Subcutaneous abdominal adipose tissue (tissue), 5 donors: ENCODE results near the gene SCARB1.

Experiments used
- H3K27ac ChIP-seq: one replicate; pipeline ENCODE4 v1.7.0; 2013; ENCODE audit warnings: low read depth, mild to moderate bottlenecking, inconsistent platforms, low read length, moderate library complexity
- H3K27me3 ChIP-seq, 5 donors: one replicate each; pipeline ENCODE4 v1.7.0; 2013; ENCODE audit warnings: low read length in 5 of 5, inconsistent platforms in 1 of 5; ENCODE audit not compliant: control insufficient read depth in 5 of 5, insufficient read depth in 4 of 5
- H3K36me3 ChIP-seq, 5 donors: one replicate each; pipeline ENCODE4 v1.7.0; 2013; ENCODE audit warnings: low read length in 5 of 5; ENCODE audit not compliant: control insufficient read depth in 5 of 5, insufficient read depth in 5 of 5
- H3K4me1 ChIP-seq, 5 donors: one replicate each; pipeline ENCODE4 v1.7.0; 2013; ENCODE audit warnings: low read length in 5 of 5, mild to moderate bottlenecking in 3 of 5, moderate library complexity in 1 of 5; ENCODE audit not compliant: control insufficient read depth in 5 of 5, insufficient read depth in 5 of 5
- H3K4me3 ChIP-seq, 5 donors: one replicate each; pipeline ENCODE4 v1.7.0; 2013; ENCODE audit warnings: low read length in 5 of 5, low read depth in 1 of 5
- H3K9ac ChIP-seq, 5 donors: one replicate each; pipeline ENCODE4 v1.7.0; 2013; ENCODE audit warnings: low read length in 5 of 5, mild to moderate bottlenecking in 4 of 5, moderate library complexity in 3 of 5
- H3K9me3 ChIP-seq, 5 donors: one replicate each; pipeline ENCODE4 v1.7.0; 2013; ENCODE audit warnings: low read length in 5 of 5; ENCODE audit not compliant: control insufficient read depth in 5 of 5
- donor health status: healthy.
- donor health status: healthy.
- donor health status: healthy.
- donor health status: healthy.
- donor health status: healthy.

The SCARB1 gene

GRCh38 chr12:124832856-124833255, 30.8 kb downstream of the SCARB1 start:
- Histone ChIP-seq H3K9ac (no peak overlapping the region), H3K9me3 (peaks cover 0 to 3% (median 0%) of the 10 kb centered on the region in 5 donors), H3K36me3 (peaks cover 0 to 2% (median 0%) of the 10 kb centered on the region in 5 donors), H3K27me3 (no peaks in the 10 kb centered on the region), H3K4me1 (peaks cover 7 to 49% (median 33%) of the 10 kb centered on the region in 5 donors), H3K27ac (no peak overlapping the region), H3K4me3 (no peak overlapping the region)

GRCh38 chr12:124831590-124831989, 32.1 kb downstream of the SCARB1 start:
- Histone ChIP-seq H3K27ac (no peak overlapping the region), H3K27me3 (no peaks in the 10 kb centered on the region), H3K4me1 (peaks cover 6 to 39% (median 23%) of the 10 kb centered on the region in 5 donors), H3K9me3 (peaks cover 0 to 3% (median 0%) of the 10 kb centered on the region in 5 donors), H3K9ac (no peak overlapping the region), H3K36me3 (peaks cover 0 to 2% (median 0%) of the 10 kb centered on the region in 5 donors), H3K4me3 (no peak overlapping the region)

DNA sequence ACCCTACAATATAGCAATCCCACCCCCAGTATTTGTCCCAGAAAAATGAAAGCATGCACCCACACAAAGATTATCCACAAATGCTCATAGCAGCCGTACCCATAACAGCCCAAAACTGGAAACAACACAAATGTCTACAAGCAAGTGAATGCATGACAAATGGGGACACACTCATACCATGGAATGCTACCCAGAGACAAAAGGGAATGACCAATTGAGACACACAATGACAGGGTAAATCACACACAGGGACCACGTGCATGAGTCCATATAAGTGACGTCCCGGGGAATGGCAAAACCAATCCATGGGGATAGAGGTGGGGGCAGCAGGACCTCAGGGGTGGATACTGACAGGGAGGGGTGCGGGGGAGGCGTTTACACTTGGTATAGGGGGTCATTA, 33.4 kb downstream of the SCARB1 start:
- peaks cover 0 to 3% (median 0%) of the 10 kb centered on the region in 5 donors for H3K36me3 ChIP-seq
- no peaks in the 10 kb centered on the region for H3K27me3 ChIP-seq
- peaks cover 2 to 29% (median 19%) of the 10 kb centered on the region in 5 donors for H3K4me1 ChIP-seq
- H3K9ac ChIP-seq = no peak overlapping the region
- H3K9me3 ChIP-seq = peaks cover 0 to 3% (median 0%) of the 10 kb centered on the region in 5 donors
- H3K4me3 ChIP-seq = no peak overlapping the region
- no peak overlapping the region for H3K27ac ChIP-seq

DNA sequence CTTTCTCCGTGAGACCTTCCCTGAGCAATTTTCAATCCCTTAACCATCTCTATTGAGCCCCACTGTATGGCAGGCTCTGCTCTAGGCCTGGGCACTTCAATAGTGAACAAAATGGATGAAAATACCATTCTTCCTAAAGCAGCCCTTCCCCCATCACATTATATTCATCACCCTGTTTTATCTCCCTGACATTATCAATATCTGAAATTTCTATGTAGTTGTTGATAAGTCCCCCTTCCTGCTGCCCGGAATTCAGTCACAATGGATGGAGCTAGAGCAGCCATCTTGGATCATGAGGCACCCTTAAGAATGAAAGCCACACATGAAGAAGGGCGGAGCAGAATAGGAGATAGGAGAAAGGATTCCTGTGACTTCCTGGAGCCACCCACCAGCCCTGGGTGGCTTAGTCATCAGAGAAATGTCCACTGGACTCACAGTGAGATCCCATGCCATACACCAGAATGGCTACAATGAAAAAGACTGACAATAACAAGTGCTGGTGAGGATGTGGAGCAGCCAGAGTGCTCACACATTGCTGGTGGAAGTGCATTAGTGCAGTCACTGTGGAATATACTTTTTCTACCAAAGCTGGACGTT, 33.9 kb downstream of the SCARB1 start:
- Histone ChIP-seq H3K4me1 (peaks cover 2 to 29% (median 19%) of the 10 kb centered on the region in 5 donors), H3K27me3 (no peaks in the 10 kb centered on the region), H3K4me3 (no peak overlapping the region), H3K27ac (peak overlapping the region; percentile 18), H3K9ac (no peak overlapping the region), H3K9me3 (peaks cover 0 to 3% (median 0%) of the 10 kb centered on the region in 5 donors), H3K36me3 (peaks cover 0 to 3% (median 0%) of the 10 kb centered on the region in 5 donors)

GRCh38 chr12:124829008-124829707, 34.5 kb downstream of the SCARB1 start:
- Histone ChIP-seq H3K9me3 (peaks cover 0 to 3% (median 0%) of the 10 kb centered on the region in 5 donors), H3K36me3 (peaks cover 0 to 3% (median 0%) of the 10 kb centered on the region in 5 donors), H3K4me3 (no peak overlapping the region), H3K9ac (peak overlapping the region in 2 of 5 donors; percentile 10 to 35), H3K27me3 (no peaks in the 10 kb centered on the region), H3K4me1 (peaks cover 2 to 32% (median 19%) of the 10 kb centered on the region in 5 donors), H3K27ac (peak overlapping the region; percentile 18)

DNA sequence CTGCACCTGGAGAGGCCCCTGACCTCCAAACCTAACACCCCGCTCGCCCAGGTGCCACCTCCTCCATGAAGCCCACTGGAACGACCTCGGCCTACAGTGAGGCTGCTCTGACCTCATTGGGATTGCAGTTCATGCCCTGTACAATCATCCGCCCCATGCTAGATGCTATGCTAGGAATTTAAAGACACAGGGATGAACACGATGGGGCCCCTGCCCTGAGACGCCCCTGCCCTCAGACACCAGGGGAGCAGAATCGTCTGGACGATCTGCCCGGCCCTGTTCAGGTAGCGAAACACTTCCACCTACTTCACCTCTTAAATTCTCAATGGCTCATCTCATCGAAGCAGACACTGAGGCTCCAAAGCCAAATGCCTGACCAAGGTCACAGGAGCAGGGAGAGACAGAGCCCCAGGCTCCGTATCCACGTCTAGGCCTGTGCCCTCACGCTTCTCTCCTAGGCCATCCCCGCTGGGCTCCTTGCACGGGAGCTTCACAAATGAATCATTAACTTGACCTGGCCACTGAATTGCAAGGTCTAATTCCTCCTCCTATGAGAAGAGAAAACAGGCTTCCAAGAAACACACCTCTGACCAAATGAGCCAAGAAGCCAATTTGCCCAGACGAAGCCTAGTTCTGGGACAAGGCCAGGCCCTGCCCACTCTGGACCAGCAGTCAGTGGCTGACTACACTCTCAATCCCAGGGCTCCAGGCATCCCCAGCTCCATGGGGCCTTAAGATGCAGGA, 35.2 kb downstream of the SCARB1 start:
- peak overlapping the region in 2 of 5 donors; percentile 10 to 35 for H3K9ac ChIP-seq
- no peak overlapping the region for H3K4me3 ChIP-seq
- H3K9me3 ChIP-seq = peaks cover 0 to 3% (median 0%) of the 10 kb centered on the region in 5 donors
- H3K27ac ChIP-seq = peak overlapping the region; percentile 18
- H3K27me3 ChIP-seq = no peaks in the 10 kb centered on the region
- peaks cover 0 to 3% (median 0%) of the 10 kb centered on the region in 5 donors for H3K36me3 ChIP-seq
- H3K4me1 ChIP-seq = peaks cover 0 to 25% (median 12%) of the 10 kb centered on the region in 5 donors

DNA sequence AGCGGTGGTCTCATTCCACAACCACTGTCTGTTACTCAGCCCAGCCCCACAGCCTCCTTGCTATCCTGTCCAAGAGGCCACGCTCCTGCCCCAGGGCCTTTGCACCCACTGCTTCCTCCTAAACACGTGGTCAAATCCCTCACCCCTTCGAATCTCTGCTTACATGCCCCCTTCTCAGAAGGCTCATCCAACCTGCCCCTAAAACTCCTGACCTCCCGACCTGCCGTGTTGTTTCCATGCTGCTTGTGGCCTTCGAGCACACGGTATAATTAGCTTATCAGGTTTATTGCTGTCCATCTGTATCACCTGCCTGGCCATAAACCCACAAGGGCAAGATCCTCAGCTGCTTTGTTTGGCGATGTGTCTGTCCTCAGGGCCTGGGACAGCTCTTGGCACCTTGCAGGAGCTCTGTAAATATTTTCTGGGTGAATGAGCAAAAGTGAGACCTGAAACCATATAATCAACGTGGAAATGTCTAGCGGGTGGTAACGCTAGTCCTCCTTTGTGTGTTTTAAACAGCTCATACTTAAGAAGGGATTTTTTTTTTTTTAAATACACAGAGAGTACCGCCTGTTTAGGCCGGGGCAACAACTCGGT, 36.0 kb downstream of the SCARB1 start:
- no peak overlapping the region for H3K4me3 ChIP-seq
- H3K9me3 ChIP-seq = peaks cover 0 to 3% (median 0%) of the 10 kb centered on the region in 5 donors
- H3K27ac ChIP-seq = no peak overlapping the region
- peaks cover 0 to 21% (median 11%) of the 10 kb centered on the region in 5 donors for H3K4me1 ChIP-seq
- H3K9ac ChIP-seq = peak overlapping the region in 1 of 5 donors; percentile 48
- H3K36me3 ChIP-seq = peaks cover 0 to 3% (median 0%) of the 10 kb centered on the region in 5 donors
- no peaks in the 10 kb centered on the region for H3K27me3 ChIP-seq

GRCh38 chr12:124824195-124824594, 39.5 kb downstream of the SCARB1 start:
- Histone ChIP-seq H3K9ac (no peak overlapping the region), H3K4me1 (peaks cover 0 to 31% (median 20%) of the 10 kb centered on the region in 5 donors), H3K9me3 (no peaks in the 10 kb centered on the region), H3K4me3 (no peak overlapping the region), H3K27ac (peak overlapping the region; percentile 37), H3K27me3 (no peaks in the 10 kb centered on the region), H3K36me3 (peaks cover 0 to 3% (median 0%) of the 10 kb centered on the region in 5 donors)

GRCh38 chr12:124823272-124823970, 40.2 kb downstream of the SCARB1 start:
- Histone ChIP-seq H3K27ac (no peak overlapping the region), H3K4me1 (peaks cover 0 to 23% (median 13%) of the 10 kb centered on the region in 5 donors), H3K9ac (no peak overlapping the region), H3K9me3 (no peaks in the 10 kb centered on the region), H3K36me3 (peaks cover 0 to 3% (median 0%) of the 10 kb centered on the region in 5 donors), H3K27me3 (no peaks in the 10 kb centered on the region), H3K4me3 (no peak overlapping the region)
